Frontal cortex (tissue), 4 donors: Measurements from ENCODE around the gene NBEAL2. TPM values are rescaled to one million over a fixed set of nuclear protein-coding genes. Genes with fewer than 3 reads are reported as not detected.
"Not testable (repeated sequence)": the region's sequence is repeated elsewhere in the genome, so short reads cannot be mapped to it uniquely, and the experiment has no call there.

Source experiments
- DNase-seq, 2 donors: peaks; one replicate each; pipeline ENCODE4 v3.0.0; 2012; ENCODE audit warnings: low spot score in 2 of 2
- FAIRE-seq: peaks from 2 replicates; lab custom pipeline; 2012; peaks lifted over from hg19 to GRCh38; lab: Jason Lieb, UNC
- total RNA-seq: library from RNA; depleted of rRNA; stranded (reverse); fragments of >200 nt; gene quantifications from one replicate; pipeline ENCODE4 v1.2.3, GENCODE V29; 2014
- donor health status: control.
- donor health status: control.
- donor health status: control.

Gene NBEAL2
- total RNA-seq, 1 donor from 2014 or later, result 4.9 TPM

DNA sequence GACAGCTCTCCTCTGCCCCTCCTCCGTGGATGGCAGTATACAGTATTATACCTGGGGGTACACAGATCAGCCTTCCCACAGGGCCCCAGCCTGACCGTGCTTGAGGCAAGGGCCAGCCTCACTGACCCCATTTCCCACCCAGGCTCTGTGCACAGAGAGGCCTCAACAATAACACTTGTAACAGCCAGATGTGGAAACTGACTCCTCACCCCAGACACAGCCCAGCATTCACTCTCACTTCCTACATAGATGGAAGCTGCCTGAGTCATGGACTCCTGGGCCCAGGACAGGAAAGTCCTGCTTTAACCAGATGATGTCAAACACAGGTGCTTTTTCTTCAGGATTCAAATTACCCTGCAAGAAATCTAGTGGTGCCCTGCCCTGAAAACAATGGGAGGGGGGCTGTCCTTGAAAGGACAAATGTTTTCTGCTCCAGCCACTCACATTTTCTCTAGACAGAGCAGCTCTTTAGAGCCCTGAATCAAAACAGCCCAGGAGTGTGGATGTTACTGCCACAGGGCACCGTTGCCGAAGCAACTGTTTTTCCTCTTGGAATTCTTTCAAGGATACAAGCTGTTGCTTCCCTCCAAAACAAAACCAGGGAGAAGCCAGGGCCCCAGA, 19.3 kb upstream of the NBEAL2 start:
- FAIRE-seq (no peak), DNase-seq (no peak)

DNA sequence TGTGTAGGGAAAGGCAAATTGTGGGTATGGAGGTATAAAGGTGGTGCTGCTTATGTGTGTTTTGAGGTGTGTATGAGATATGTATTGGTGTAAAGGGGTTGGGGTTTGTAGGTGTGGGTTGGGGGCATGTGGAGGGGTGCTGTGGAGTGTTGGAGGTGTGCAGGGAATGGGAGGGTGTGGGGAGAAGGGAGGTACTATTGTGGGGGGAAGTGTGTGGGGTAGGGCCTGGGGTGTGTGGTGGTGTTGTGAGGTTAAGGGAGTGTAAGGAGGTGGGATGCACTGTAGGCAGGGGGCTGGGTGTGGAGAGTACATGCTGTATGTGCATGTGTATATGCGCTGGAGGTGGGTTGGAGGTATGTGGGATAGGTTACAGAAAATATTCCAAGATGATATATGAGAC, 18.6 kb upstream of the NBEAL2 start:
- no peak for FAIRE-seq
- DNase-seq, result no peak

DNA sequence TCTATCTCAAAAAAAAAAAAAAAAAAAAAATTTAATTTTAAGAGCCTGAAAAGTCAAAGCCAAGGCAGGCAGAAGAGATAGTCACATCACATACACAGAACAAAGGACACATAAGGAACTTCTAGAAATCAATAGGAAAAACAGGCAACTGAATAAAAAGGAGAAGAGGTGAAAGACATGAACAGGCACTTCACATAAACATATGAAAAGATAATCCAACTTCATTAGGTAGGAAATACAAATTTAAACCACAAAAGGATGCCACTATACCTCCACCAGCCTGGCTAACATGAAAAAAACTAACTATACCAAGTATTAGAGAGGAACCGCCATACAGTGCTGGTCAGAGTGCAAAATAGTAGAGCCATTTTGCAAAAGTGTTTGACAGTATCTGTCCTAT, 17.0 kb upstream of the NBEAL2 start:
- no peak for FAIRE-seq
- DNase-seq, result no peak

DNA sequence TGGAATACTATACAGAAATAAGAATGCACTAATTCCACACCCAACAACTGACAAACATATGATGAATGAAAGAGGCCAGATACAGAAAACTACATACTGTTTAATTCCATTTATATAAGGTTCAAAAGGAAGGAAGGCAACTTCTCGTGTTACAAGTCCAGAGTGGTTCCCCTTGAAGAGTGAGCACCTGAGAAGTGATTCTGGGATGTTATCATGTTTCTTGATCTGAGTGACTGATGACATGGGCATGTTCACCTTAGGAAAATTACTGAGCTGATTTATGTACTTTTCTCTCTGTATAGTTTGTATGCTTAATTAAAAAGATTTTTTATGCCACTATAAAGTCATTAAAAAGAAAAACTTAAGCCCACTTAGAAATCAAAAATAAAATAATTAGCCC, 16.5 kb upstream of the NBEAL2 start:
- DNase-seq, result no peak
- FAIRE-seq, result no peak

DNA sequence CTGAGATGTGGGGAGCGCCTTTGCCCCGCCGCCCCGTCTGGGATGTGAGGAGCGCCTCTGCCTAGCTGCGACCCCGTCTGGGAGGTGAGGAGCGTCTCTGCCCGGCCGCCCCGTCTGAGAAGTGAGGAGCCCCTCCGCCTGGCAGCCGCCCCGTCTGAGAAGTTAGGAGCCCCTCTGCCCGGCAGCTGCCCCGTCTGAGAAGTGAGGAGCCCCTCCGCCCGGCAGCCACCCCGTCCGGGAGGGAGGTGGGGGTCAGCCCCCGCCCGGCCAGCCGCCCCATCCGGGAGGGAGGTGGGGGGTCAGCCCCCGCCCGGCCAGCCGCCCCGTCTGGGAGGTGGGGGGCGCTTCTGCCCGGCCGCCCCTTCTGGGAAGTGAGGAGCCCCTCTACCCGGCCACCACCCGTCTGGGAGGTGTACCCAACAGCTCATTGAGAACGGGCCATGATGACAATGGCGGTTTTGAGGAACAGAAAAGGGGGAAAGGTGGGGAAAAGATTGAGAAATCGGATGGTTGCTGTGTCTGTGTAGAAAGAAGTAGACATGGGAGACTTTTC, 15.4 kb upstream of the NBEAL2 start:
- not testable (repeated sequence) for FAIRE-seq

DNA sequence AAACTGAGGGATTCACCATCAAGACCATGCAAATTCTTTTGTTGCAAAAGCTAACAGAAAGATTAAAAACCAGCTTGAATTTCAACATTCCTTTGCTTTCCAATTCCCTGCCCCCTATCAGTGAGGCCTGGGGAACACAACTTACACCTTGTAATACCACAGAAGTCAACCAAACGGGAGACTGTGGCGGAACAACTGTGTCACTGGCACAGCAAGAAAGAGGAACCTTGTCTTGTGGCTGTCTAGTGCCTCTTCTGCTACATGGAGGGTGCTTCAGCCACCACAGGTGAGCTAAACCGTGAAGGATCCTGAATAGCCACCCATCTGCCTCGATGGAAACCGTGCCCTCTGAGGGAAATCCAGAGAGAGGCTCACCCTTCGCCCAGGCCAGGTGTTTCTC, 14.3 kb upstream of the NBEAL2 start:
- no peak for FAIRE-seq
- DNase-seq, result no peak

More for the DNA sequence above, 15.4 kb upstream of the NBEAL2 start:
- DNase-seq, result not testable (repeated sequence)

DNA sequence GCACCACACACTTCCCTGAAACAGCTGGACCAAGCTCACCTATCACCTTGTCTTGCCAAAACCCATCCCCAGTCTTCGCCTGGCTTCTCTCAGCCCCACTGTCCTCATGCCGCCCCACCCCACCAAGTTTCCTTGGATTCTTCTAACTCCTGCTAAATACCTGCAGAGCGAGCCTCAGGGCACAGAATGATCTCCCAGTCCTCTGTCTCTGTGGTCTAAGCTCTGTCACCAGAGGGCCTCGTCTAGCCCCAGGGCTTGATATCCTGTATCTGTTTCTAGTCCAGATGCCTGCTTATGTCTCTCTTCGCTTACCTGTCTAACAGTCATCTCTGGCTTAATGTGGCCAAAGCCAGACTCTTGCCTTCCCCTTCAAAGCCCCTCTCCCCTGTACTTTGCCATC, 12.7 kb upstream of the NBEAL2 start:
- no peak for DNase-seq
- FAIRE-seq, result no peak

DNA sequence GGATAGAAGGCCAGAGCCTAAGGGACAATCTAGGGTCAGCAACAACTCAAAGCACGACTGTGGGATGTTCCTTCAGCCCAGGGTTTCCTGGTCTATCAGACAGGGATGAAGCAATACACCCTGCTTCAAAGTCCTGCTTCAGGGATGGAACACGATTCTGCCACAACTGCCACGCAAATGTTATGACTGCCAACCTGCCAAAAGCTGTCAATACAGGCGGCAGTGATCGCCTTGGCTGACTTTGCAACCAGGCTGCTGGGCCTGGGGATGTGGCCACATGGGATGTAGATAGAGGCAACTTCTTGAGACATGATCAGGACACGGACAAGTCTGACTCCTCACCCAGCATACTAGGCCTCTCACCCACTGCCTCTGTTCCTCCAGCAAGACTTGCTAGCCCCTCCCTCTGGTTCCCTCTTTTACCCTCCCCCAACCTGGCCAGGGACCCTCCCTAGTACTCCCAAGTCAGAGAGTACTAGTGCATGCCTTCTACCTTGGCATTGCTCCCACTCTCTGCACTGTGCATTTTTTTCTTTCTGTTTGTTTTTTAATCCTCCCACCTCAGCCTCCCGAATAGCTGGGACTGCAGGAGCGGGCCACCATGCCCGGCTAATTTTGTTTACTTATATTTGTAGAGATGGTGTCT, 10.6 kb upstream of the NBEAL2 start:
- DNase-seq (no peak), FAIRE-seq (no peak)

DNA sequence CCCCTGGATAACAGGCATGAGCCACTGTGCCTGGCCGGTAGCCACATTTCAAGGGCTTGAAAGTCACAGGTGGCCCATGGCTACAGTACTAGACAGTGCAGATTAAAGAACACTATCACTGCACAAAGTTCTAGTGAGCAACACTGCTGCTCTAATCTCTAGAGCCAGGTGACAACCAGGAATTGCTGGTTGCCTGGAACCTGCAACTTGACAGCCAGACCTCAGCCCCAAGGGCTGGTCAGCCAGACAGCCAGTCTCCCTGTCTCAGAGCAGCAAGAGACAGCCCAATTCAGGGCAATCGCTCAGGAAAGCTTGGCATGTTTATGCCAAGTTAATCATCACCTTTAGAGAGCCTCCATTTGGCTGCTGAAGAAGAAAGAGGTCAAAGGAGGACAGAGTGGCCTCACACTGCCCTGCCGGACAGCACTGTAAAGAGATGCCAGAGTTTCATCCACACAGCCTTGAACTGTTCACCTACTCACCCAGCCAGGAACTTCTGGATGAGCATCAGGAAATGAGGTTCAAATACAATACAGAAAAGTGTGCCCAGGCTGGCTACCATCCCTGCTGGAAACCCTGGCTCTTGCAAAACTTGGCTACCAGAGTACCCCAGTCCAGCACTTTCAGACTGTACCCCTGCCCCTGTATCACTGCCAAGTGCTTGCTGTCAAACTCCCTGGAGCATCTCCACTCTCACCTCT, 8.9 kb upstream of the NBEAL2 start:
- FAIRE-seq, result no peak
- no peak for DNase-seq

DNA sequence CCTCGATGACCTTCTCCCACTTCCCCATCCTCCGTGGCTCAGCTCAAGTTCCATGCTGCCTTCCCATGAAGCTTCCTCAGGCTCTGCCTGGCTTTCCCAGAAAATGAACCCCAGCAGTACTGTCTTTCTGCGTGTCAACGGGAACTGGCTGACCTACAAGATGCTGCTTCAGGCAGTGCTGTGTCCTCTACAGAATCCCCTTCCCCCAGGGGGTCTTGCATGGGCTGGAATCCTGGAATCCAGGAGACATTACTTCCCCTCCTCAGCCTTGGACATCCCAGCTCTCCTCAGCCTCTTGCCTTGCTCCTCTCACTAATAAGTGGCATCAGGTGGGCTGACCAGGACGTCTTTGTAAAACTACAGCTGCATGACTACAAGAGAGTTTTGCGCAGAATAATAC, 8.3 kb upstream of the NBEAL2 start:
- FAIRE-seq, result no peak

DNA sequence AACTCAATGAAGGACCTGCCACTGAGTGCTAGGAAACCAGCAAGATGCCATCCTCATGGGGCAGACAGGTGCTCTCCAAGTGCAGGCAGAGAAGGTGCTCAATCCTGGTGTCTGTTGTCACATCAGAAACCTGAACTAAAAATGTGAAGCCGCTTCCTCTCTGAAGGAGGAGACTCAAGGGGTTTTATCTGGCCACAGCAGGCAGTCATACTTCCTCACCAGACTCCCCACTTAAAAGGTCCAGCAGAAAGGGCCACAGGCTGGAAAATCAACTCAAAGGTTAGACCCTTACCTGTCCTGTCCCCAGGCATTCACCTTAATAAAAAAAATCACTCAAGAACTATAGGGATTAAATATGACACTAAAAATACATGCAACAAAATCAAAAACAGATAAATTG, 7.7 kb upstream of the NBEAL2 start:
- FAIRE-seq, result no peak
- no peak for DNase-seq

More for the DNA sequence above, 8.3 kb upstream of the NBEAL2 start:
- DNase-seq, result no peak

DNA sequence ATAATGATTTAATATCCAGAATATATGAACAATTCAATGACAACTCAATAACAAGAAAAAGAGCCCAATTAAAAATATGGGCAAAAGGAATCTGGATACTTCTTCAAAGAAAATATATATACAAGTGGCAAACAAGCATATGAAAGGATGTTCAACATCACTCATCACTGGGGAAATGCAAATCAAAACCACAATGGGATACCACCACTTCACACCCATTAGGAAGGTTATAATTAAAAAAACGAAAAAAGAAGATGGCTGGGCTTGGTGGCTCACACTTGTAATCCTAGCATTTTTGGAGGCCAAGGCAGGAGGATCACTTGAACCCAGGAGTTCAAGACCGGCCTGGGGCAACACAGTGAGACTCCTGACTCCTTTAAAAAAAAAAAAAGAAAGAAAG, 7.1 kb upstream of the NBEAL2 start:
- no peak for FAIRE-seq
- no peak for DNase-seq

DNA sequence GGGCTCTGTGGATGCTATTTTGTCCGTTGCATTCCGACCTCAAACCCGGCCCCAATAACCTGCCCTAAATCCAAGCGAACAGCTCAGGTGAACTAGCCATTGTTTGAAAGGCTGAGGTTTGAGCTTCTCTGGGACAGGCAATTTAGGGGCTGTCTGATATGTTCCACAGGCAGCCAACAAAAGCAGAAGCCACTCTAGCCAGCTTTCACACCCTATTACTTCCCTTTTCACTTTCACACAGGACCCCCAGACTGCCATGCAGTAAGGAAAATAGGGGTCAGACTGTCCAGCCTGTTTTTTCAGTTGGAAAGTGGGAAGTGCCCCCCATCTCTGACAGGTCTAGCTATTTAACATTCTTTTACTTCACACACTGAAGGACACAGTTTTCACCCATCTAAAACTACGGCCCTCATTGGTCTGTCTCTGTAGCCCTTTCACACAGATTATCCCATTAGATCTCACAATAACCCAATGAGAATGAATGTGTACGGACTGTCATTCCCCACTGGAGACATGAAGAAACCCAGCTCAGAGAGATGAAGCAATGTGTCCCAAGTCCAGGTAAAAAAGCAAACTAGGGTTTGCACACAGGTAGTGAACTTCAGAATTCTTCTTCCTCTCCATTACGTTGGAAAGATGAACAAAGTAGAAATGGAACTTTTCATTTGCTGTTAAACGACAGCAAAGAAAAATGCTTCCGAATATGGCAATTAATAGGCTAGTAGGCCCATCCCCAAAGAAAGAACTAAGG, 4.9 kb upstream of the NBEAL2 start:
- no peak for FAIRE-seq
- no peak for DNase-seq

DNA sequence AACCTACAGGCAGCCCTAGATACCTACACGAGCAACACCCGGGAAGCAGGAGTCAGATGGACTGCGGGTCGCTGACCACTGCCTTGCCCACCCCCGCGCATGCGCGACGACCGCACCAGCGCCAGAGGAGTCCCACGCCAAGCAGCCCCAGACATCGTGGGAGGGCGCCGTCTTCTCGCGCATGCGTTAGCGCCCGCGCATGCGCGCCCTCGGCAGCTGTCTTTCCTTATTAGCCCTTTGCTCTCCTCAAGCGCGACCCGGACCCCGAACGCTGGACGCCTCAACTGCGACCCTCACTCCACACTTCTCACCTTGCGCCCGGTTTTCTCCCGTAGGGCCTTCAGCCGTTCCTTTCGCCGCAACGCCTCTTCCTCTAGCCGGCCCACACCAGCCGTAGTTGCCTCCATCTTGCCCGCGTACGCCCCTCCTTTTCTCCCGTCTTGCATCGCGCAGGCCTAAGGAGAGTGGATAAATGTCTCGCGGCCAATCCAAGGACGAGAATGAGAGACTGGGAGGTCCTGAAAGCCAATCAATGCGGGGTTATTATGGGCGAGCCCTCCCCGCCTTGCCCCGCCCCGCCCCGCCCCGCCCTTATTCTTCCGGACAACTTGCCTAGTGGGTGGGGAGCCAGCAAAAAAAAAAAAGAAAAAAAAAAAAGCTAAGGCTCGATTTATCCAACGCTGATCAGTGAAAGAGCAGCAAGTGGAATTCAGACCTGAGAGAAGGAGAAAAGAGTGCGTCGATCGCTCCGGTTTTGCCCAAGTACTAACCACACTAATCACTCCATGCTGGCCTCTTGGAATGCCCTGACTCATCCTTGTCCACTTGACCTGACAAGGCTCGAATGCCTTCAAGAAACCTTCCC, 2.9 kb upstream of the NBEAL2 start, which contains the start of gene CCDC12:
Gene CCDC12 (minus strand): TSS at position 420 of the 865 bp plus-strand sequence. CDS start 13 bp downstream, at position 407.
- peak; percentile 98 for DNase-seq
- FAIRE-seq, result no peak

DNA sequence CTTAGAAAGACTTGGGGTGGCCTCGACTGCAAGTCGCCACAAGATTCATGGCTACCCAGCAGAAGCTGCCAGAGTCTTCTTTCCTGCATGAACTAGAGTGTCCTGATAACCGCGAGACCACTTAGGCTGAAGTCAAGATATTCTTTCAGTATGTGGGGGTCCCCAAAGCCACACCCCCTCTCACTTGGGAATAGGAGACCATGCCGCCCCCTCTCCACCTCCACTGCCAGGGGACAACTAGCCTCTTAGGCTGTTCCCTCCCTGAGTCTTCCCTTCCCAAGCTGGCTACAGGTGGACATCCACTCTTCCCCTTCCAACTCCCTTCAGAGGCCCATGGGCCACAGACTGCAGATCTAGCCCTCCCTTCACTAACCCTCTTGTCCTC, 1.7 kb upstream of the NBEAL2 start:
- no peak for FAIRE-seq
- DNase-seq, result no peak

DNA sequence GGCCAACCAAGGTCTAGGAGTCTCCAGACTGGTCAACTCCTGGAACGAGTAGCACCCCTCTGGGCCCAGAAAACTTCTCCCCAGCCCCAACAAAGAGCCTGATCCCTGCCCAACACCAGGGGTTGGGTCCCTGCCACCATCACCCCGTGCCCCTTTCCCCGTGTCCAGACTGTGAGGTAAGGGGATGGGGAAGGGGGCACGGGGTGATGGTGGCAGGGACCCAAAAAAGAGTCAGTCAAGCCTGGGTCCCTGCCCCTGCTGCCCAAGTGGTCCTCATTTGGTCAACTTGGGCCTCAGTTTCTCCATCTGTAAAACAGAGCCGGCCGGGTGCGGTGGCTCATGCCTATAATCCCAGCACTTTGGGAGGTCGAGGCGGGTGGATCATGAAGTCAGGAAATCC, 1.1 kb upstream of the NBEAL2 start:
- no peak for FAIRE-seq
- DNase-seq, result no peak

DNA sequence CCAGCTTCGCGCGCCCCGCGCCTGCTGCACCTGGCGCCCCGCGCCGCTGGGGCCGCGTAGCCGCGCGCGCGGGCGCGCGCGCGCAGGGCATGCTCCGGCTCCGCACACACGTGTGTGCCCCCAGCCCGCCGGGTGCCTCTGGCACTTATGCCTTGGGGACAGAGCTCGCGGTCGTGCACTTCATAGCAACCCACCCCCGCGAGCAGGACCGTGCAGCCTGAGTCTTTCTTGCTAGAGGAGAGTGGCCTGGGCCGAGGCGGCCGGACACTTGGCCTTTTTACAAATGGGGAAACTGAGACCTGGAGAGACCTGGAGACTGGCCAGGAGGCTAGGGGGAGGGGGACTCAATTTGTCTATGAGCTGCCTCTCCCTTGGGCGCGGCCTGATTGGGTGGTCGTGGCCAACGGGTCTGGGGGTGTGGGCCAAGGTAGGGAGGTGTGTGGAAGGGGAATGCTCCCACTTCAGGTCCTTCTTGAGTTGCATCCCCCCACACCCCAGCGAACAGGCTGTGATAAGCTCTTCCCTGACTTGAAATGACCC, 562 bp downstream of the NBEAL2 start:
- no peak for FAIRE-seq
- no peak for DNase-seq

DNA sequence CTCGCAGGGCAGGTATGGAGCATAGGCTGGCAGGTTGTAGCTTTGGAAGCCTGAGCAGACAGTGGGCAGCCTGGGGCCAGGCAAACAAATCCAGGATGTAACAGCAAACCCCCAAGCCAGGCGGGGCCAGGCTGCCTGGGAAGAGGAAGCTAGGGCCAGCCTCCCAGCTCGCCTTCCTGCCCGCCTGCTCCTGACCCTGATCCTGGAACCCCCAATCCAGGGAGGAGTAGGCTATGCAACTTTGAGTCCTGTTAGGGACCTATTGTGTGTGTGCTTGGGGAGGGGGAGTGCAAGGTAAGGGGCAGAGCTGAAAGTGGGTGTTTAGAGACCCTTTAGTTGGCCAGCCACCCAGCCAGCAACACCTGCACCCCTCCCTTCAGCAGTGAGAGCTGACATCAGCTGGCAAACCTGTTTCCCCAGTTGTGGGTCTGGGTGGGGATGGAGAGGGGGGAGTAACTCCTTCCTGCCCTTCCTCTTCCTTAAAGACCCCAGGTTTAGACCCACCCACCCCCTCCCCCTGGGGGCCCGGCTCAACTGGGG, 2.5 kb downstream of the NBEAL2 start:
- no peak for DNase-seq
- FAIRE-seq, result no peak

DNA sequence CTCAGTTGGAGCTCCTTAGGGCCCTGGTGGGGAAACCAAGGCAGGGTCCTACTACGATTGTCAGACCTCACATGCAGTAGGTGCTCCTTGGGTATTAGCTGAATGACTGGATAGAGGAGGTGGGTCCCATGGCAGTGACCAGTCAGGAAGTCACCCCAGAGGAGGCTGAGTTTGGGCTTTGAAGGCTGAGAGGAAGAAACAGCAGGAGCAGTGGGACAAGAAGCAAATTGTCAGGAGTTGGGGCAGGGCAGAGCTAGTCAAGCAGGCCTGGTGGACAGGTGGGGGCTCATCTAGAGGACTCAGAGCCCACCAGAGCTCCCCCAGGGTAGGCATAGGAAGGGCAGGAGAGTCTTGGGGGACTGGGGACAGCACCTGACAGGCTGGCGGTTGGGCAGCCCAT, 3.1 kb downstream of the NBEAL2 start:
- DNase-seq (no peak), FAIRE-seq (no peak)
